ENCODE results near the gene PKN2. TPM values are rescaled to one million over a fixed set of nuclear protein-coding genes. Genes with fewer than 3 reads are reported as not detected.
A peak's percentile ranks its signal among the peaks of the same experiment; 100 is the strongest.
"Not testable (repeated sequence)": the region's sequence is repeated elsewhere in the genome, so short reads cannot be mapped to it uniquely, and the experiment has no call there.

PKN2 gene
- total and polyA plus RNA-seq, 9 of the 15 experiments (the other 6 are each of a cell fraction or from before 2014, with no cell fraction given): 4.5 to 25.3 (median 19.2) TPM

- CTCF ChIA-PET (ENCODE audit: low intra/inter-chr PET ratio); H3K4me2 ChIP-seq (ENCODE audit: insufficient read depth, low read length); H3K9me3 ChIP-seq (replicated peaks; ENCODE audit: control insufficient read depth, insufficient read depth, low read depth, low read length); H3K4me1 ChIP-seq (replicated peaks in 1 of 2; ENCODE audit: control insufficient read depth in 2 of 2, insufficient read depth in 2 of 2, low read length in 2 of 2); H3K9ac ChIP-seq (ENCODE audit: insufficient read depth in 1 of 2, low read depth in 2 of 2, low read length in 2 of 2); FAIRE-seq; DNase-seq (ENCODE audit: extremely low read depth in 1 of 4, low spot score in 3 of 4); H3K79me2 ChIP-seq (ENCODE audit: control insufficient read depth, insufficient read depth, low read length); H3K27me3 ChIP-seq (ENCODE audit: control insufficient read depth in 2 of 2, insufficient read depth in 2 of 2, low read length in 2 of 2); H3K4me3 ChIP-seq; intact Hi-C loops (cut with micrococcal nuclease); POLR2A ChIA-PET; H3K27ac ChIP-seq (ENCODE audit: extremely low read depth, low read depth, low read length); in situ Hi-C loops (cut with MboI); H3K9me1 ChIP-seq (ENCODE audit: control insufficient read depth, insufficient read depth, low read length); H4K20me1 ChIP-seq (replicated peaks; ENCODE audit: control insufficient read depth, insufficient read depth, low read length); BruUV-seq (replicated peaks); ATAC-seq; H2AFZ ChIP-seq (ENCODE audit: low read depth, low read length): not testable (repeated sequence)
- WGBS (ENCODE audit: insufficient coverage, low coverage, missing lambda C conversion rate): 94% methylated on average over 3 of the region's 3 CpGs
- peaks cover 33% of the 10 kb centered on the region; the same call in 1 of the 3 replicates for H3K36me3 ChIP-seq (ENCODE audit: control insufficient read depth, insufficient read depth, low read length)
- peak; percentile 54 for TF ChIP-seq ZNF146 (CRISPR knock-in tag; IDR thresholded peaks at IDR 0.05; ENCODE audit: unreplicated experiment)
Measured at GRCh38 chr1:88819642-88820041, 135.6 kb downstream of the PKN2 start.

- Histone ChIP-seq H3K79me2 (ENCODE audit: control insufficient read depth, insufficient read depth, low read length) (no peaks in the 10 kb centered on the region), H3K9ac (ENCODE audit: insufficient read depth in 1 of 2, low read depth in 2 of 2, low read length in 2 of 2) (no peak overlapping the region), H3K4me1 (replicated peaks in 1 of 2; ENCODE audit: control insufficient read depth in 2 of 2, insufficient read depth in 2 of 2, low read length in 2 of 2) (no peaks in the 10 kb centered on the region), H3K27ac (ENCODE audit: extremely low read depth, low read depth, low read length) (no peak overlapping the region), H3K4me2 (ENCODE audit: insufficient read depth, low read length) (no peak overlapping the region), H3K36me3 (ENCODE audit: control insufficient read depth, insufficient read depth, low read length) (peaks cover 53% of the 10 kb centered on the region; the same call in 2 of the 3 replicates), H3K9me1 (ENCODE audit: control insufficient read depth, insufficient read depth, low read length) (no peaks in the 10 kb centered on the region), H3K27me3 (ENCODE audit: control insufficient read depth in 2 of 2, insufficient read depth in 2 of 2, low read length in 2 of 2) (no peaks in the 10 kb centered on the region), H3K4me3 (no peak overlapping the region), H3K9me3 (replicated peaks; ENCODE audit: control insufficient read depth, insufficient read depth, low read depth, low read length) (no peaks in the 10 kb centered on the region), H2AFZ (ENCODE audit: low read depth, low read length) (no peak overlapping the region), H4K20me1 (replicated peaks; ENCODE audit: control insufficient read depth, insufficient read depth, low read length) (0 out of 2 replicates have a peak, but pooled peaks cover 4% of the 10 kb centered on the region)
- BruUV-seq (replicated peaks): no TSS peak
- ATAC-seq (no peak), FAIRE-seq (no peak), DNase-seq (ENCODE audit: extremely low read depth in 1 of 4, low spot score in 3 of 4) (no peak)
- no peak for TF ChIP-seq ARID3B (CRISPR knock-in tag; IDR thresholded peaks at IDR 0.05; ENCODE audit: borderline replicate concordance)
- no peak for TF ChIP-seq RBM15 (IDR thresholded peaks at IDR 0.05; ENCODE audit: insufficient read depth, low read length)
- no peak for TF ChIP-seq NFRKB (IDR thresholded peaks at IDR 0.05; ENCODE audit: low read depth)
- no peak for TF ChIP-seq IFI16 (CRISPR knock-in tag; IDR thresholded peaks at IDR 0.05)
- TF ChIP-seq L3MBTL2 (IDR thresholded peaks at IDR 0.05): no peak
- TF ChIP-seq BRF2 (IDR thresholded peaks at IDR 0.05; ENCODE audit: borderline replicate concordance, insufficient read depth, insufficient read length): no peak
- no peak for TF ChIP-seq CEBPG (CRISPR knock-in tag; IDR thresholded peaks at IDR 0.05)
- no peak for TF ChIP-seq CEBPG (tag; conservative IDR thresholded peaks at IDR 0.05 in 1 of 2, IDR thresholded peaks at IDR 0.05 in 1 of 2)
- ChIA-PET CTCF (ENCODE audit: low intra/inter-chr PET ratio) (no interaction called here), POLR2A (no interaction called here)
- in situ Hi-C loops (cut with MboI) (no loop called here), intact Hi-C loops (cut with micrococcal nuclease) (no loop called here)
- 100% methylated on average over 2 of the region's 2 CpGs for WGBS (ENCODE audit: insufficient coverage, low coverage, missing lambda C conversion rate)
Measured at GRCh38 chr1:88825721-88826120, 141.6 kb downstream of the PKN2 start.

Measured in K562 (cell line).